Smooth muscle cell (in vitro differentiated cells): Measurements from ENCODE around the gene KBTBD12. TPM values are rescaled to one million over a fixed set of nuclear protein-coding genes. Genes with fewer than 3 reads are reported as not detected.
A peak's percentile ranks its signal among the peaks of the same experiment; 100 is the strongest.
"Not testable (repeated sequence)": the region's sequence is repeated elsewhere in the genome, so short reads cannot be mapped to it uniquely, and the experiment has no call there.

Source experiments
- DNase-seq: peaks from one replicate; lab custom pipeline; 2025; ENCODE audit not compliant: unreplicated experiment; lab: John Stamatoyannopoulos, UW
- H2AFZ ChIP-seq: fragments of 200-600 bp; sonication (generic); 2 replicates; pipeline ENCODE4 v1.6.0; 2016; ENCODE audit warnings: antibody characterized with exemption, low read depth, mild to moderate bottlenecking
- H3F3A ChIP-seq: fragments of 200-600 bp; sonication (generic); 2 replicates; pipeline ENCODE4 v1.6.0; 2017; ENCODE audit warnings: antibody characterized with exemption, low read depth
- H3K27ac ChIP-seq: fragments of 200-600 bp; sonication (generic); 2 replicates; pipeline ENCODE4 v1.5.1; 2016; ENCODE audit warnings: low read depth, mild to moderate bottlenecking
- H3K27me3 ChIP-seq: fragments of 200-600 bp; sonication (generic); 2 replicates; pipeline ENCODE4 v1.6.1; 2016; ENCODE audit warnings: low read depth, mild to moderate bottlenecking
- H3K36me3 ChIP-seq: fragments of 200-600 bp; sonication (generic); 2 replicates; pipeline ENCODE4 v1.5.1; 2016; ENCODE audit warnings: low read depth
- H3K4me1 ChIP-seq: fragments of 200-600 bp; sonication (generic); 2 replicates; pipeline ENCODE4 v1.5.1; 2016; ENCODE audit warnings: low read depth
- H3K4me2 ChIP-seq: fragments of 200-600 bp; sonication (generic); 2 replicates; pipeline ENCODE4 v1.6.0; 2016; ENCODE audit warnings: mild to moderate bottlenecking
- H3K4me3 ChIP-seq: fragments of 200-600 bp; sonication (generic); 2 replicates; pipeline ENCODE4 v1.5.1; 2016; ENCODE audit warnings: mild to moderate bottlenecking
- H3K79me2 ChIP-seq: fragments of 200-600 bp; sonication (generic); 2 replicates; pipeline ENCODE4 v1.6.0; 2016; ENCODE audit warnings: low read depth, mild to moderate bottlenecking
- H3K9ac ChIP-seq: fragments of 200-600 bp; sonication (generic); 2 replicates; pipeline ENCODE4 v1.6.0; 2016; ENCODE audit warnings: low read depth
- H3K9me3 ChIP-seq: fragments of 200-600 bp; sonication (generic); replicated peaks from 2 replicates; pipeline ENCODE4 v1.5.1; 2016; ENCODE audit warnings: low read depth
- H4K20me1 ChIP-seq: fragments of 200-600 bp; sonication (generic); 2 replicates; pipeline ENCODE4 v1.6.0; 2016; ENCODE audit warnings: low read depth
- CTCF ChIP-seq: fragments of 200-600 bp; sonication (generic); IDR thresholded peaks from 2 replicates; pipeline ENCODE4 v1.5.1; 2017; ENCODE audit warnings: borderline replicate concordance, mild to moderate bottlenecking, antibody characterized with exemption; ENCODE audit not compliant: insufficient read depth, poor library complexity, severe bottlenecking
- WGBS: methylation state at CpG from one replicate; pipeline ENCODE4 v1.1.7; 2016; ENCODE audit warnings: low lambda C conversion rate; 5-methylcytosine and 5-hydroxymethylcytosine counted together
- polyA plus RNA-seq: library from polyadenylated mRNA; unstranded; fragments of >200 nt; fragmentation: Nextera tagmentation; extraction: Ambion mirVana; gene quantifications from 2 replicates; pipeline ENCODE4 v1.2.1, GENCODE V29; 2016
- total RNA-seq: library from RNA; depleted of rRNA; stranded (reverse); fragments of >200 nt; gene quantifications from 2 replicates; pipeline ENCODE4 v1.2.3, GENCODE V29; 2014

The KBTBD12 gene
- total and polyA plus RNA-seq, 2 experiments from 2014 or later: not detected

- no peaks in the 10 kb centered on the region for H4K20me1 ChIP-seq
Observed at GRCh38 chr3:127908951-127909350, 6.1 kb upstream of the KBTBD12 start.

GRCh38 chr3:127909646-127910045 lies 5.4 kb upstream of the KBTBD12 start:
- no peaks in the 10 kb centered on the region for H3K4me1 ChIP-seq
- no peaks in the 10 kb centered on the region for H3K36me3 ChIP-seq
- no peak overlapping the region for H2AFZ ChIP-seq
- 72% methylated on average over 4 of the region's 4 CpGs for WGBS
- no peak overlapping the region for H3K27ac ChIP-seq
- no peaks in the 10 kb centered on the region for H3K27me3 ChIP-seq
- no peaks in the 10 kb centered on the region for H3K79me2 ChIP-seq
- H3K9ac ChIP-seq: no peak overlapping the region
- H3F3A ChIP-seq: no peaks in the 10 kb centered on the region
- no peak overlapping the region for H3K4me2 ChIP-seq
- TF ChIP-seq CTCF: no peak
- DNase-seq: no peak
- no peaks in the 10 kb centered on the region for H3K9me3 ChIP-seq
- H4K20me1 ChIP-seq: no peaks in the 10 kb centered on the region
- H3K4me3 ChIP-seq: no peak overlapping the region

More at GRCh38 chr3:127908951-127909350, 6.1 kb upstream of the KBTBD12 start:
- Histone ChIP-seq H3K79me2 (no peaks in the 10 kb centered on the region), H3K4me3 (no peak overlapping the region), H3K4me1 (no peaks in the 10 kb centered on the region), H3K9ac (no peak overlapping the region), H3K9me3 (no peaks in the 10 kb centered on the region), H2AFZ (no peak overlapping the region), H3K27ac (no peak overlapping the region), H3K27me3 (no peaks in the 10 kb centered on the region), H3F3A (no peaks in the 10 kb centered on the region), H3K36me3 (no peaks in the 10 kb centered on the region), H3K4me2 (no peak overlapping the region)
- no peak for TF ChIP-seq CTCF
- no peak for DNase-seq
- WGBS: 55% methylated on average over 1 of the region's 1 CpG

- peak overlapping the region; percentile 39 for H3K27ac ChIP-seq
- no peaks in the 10 kb centered on the region for H3K27me3 ChIP-seq
- no peak for TF ChIP-seq CTCF
- H3F3A ChIP-seq: no peaks in the 10 kb centered on the region
- no peaks in the 10 kb centered on the region for H3K9me3 ChIP-seq
- H3K4me1 ChIP-seq: peaks cover 4% of the 10 kb centered on the region
- H2AFZ ChIP-seq: peak overlapping the region; percentile 56
- no peak overlapping the region for H3K4me3 ChIP-seq
- H3K79me2 ChIP-seq: no peaks in the 10 kb centered on the region
- no peaks in the 10 kb centered on the region for H4K20me1 ChIP-seq
- DNase-seq: no peak
- H3K4me2 ChIP-seq: peak overlapping the region; percentile 48
- 22% methylated on average over 8 of the region's 8 CpGs for WGBS
- H3K9ac ChIP-seq: no peak overlapping the region
- H3K36me3 ChIP-seq: no peaks in the 10 kb centered on the region
Observed at GRCh38 chr3:127911421-127911931, 3.6 kb upstream of the KBTBD12 start.

- H3K4me2 ChIP-seq, H3F3A ChIP-seq, H3K4me1 ChIP-seq, H2AFZ ChIP-seq, H3K27ac ChIP-seq, H4K20me1 ChIP-seq, H3K27me3 ChIP-seq, H3K4me3 ChIP-seq, H3K79me2 ChIP-seq, DNase-seq, H3K9ac ChIP-seq, H3K36me3 ChIP-seq, H3K9me3 ChIP-seq: not testable (repeated sequence)
- WGBS: 100% methylated on average over 2 of the region's 2 CpGs
Observed at GRCh38 chr3:127913841-127914240, 1.2 kb upstream of the KBTBD12 start.
